ENCODE measurements around the gene REG4. TPM values are rescaled to one million over a fixed set of nuclear protein-coding genes. Genes with fewer than 3 reads are reported as not detected.
"Not testable (repeated sequence)": the region's sequence is repeated elsewhere in the genome, so short reads cannot be mapped to it uniquely, and the experiment has no call there.

The REG4 gene
- polyA plus RNA-seq, 12 donors = 0.30 to 22.2 TPM; not detected in 10

- peak; percentile 74 for DNase-seq
Observed at GRCh38 chr1:119808972-119809550, 2.2 kb downstream of the REG4 start.

DNA sequence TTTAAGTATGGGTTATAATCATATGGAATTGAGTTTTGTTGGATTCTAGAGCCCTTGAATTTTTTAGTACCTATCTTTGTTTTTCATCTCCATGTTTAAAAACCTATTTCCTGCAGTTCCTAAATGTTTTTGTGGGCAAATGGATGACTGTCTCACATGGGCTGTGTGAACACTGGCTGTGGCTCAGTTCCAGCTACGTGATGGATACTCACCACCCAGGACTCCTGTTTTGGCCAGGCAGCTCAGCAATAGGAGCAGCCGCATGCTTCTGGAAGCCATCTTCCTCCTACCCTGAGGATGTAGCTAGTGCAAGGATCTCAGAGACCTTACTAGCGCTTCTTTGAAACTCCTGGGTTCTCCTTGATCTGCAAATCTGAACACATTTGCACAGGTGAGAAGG is 2.8 kb downstream of the REG4 start:
- DNase-seq = no peak

DNA sequence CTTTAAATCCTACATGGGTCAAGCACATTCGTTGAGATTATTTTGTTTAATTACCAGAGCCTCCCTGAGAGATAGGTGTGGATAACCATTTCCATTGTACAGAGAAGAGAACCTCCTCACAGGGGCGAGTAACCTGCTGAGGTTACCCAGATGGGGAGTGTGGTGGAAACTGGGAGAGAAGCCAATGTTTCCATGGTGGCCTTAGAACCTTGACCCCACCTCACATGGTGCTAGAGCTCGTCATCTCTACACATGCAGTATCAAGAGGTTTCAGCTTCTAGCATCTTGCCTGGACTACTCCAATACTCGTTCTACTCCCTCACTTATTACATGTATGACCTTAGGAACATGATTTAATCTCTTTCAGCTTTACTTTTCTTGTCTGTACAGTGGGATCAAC is 4.8 kb downstream of the REG4 start:
- no peak for DNase-seq

- no peak for DNase-seq
Observed at GRCh38 chr1:119805746-119806145, 5.5 kb downstream of the REG4 start.

- DNase-seq = no peak
Observed at GRCh38 chr1:119805247-119805646, 6.0 kb downstream of the REG4 start.

DNA sequence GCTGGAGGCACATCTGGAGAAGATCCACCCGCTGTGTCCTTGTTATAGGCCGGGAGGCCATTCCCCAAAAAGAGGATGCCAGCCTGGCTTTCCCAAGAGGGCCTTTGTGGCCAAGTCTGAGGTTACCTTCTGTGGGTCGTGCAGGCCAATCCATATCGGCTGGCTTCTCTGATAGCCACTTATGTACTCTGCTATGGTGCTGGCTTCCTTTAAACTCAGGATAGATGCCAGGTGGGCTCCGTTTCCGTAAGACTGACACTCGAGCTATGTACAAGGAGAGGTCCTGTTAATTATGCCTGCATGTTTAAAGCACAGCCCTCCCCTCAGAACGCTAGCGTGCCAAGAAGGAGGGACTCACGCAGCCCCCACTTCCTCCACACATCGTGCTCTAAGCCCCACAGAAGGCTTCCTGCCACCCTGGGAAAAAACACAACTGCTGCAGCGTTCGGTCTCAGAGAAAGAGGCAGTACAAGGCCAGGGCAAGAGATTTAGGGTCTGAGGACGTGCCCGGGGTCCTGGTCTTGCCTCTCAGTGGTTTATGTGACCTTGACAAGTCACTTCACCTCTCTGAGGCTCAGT is 11.6 kb downstream of the REG4 start:
- no peak for DNase-seq

GRCh38 chr1:119799003-119799402 is 12.3 kb downstream of the REG4 start:
- DNase-seq = no peak

GRCh38 chr1:119797606-119798005 is 13.7 kb downstream of the REG4 start:
- no peak for DNase-seq

DNA sequence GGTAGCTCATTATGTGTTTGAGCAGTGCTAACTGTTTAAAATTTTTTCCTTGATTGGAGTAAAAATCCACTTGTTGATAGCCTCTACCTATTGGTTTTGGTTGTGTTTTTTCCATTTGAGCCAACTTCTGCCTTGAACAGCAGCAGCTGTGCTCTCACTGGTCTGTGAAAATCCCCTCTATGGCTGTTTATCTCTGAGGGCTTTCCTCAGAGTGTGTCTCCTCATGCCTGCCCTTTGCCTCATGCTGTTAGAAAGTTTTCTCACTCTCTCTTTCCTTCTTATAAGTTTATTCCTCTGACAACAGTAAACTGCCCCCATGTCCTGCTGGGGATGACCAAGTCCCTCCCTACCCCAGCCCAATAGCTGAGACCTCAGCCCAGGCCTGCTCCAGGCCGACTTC is 14.1 kb downstream of the REG4 start:
- DNase-seq = no peak

DNA sequence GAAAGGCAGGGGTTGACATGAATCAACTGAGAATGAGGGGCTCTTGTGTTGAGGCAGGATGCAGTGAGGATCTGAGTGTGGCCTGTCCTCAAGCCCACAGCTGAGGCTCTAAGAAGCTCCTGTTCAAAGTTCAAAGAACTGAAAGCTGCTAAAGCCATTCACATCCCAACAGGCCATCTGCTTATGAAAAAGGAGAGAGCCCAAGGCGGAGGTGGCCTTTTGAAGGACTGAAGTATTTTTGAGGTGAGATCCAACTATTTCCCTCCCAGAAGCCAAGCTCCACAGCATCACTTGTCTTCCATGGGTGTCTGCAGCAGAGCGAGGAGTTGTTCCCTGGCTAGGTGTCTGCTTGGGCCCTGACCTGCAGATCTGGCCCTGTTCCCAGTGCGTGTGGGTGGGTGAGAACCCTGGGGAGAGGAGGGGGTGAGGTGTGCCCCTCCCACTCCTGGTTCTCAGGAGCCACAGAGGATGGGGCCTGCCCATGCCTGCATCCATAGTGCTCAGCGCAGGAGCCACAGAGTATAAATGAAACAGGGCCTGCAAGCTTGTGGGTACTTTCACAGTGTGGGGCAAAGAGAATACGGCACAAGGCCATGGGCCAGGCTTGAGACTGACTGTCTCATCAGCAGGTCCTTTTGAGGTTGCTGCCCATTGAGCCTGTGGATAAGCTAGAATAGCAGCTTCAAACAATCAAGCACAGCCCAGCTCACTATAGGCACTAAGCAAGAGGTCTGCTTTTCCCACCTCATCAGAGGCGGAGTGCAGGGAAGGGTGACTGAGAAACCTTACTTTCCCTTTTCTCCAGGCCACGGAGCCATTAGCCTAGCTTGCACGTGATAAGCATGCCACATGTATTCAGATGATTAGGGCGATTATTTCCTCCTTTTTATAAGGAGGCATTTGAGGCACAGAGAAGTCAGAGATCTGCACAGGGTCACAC is 15.7 kb downstream of the REG4 start:
- no peak for DNase-seq

- peak; percentile 49 for DNase-seq
Observed at GRCh38 chr1:119794876-119795240, 16.4 kb downstream of the REG4 start.

- no peak for DNase-seq
Observed at GRCh38 chr1:119794230-119794875, 16.9 kb downstream of the REG4 start.

DNA sequence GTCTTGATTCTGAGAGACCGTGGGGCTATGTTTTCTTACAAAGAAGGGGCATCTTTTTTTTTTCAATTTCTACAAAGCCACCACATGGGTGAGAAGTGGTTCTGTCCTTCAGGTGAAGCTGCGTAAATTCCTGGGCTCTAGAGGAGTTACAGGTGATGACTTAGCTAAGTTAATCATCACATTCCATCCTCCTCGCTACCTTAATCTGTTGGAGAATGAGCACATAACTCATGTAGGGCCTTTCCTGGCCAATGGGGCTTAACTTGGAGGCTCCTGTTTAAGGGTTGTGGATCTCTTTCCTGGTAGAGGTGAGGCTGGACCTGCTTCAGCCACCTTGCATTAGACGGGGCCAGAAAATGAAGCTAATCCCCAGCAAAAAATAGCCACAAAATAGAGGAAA is 19.9 kb downstream of the REG4 start:
- DNase-seq = no peak

GRCh38 chr1:119790451-119791198 is 20.6 kb downstream of the REG4 start:
- DNase-seq = no peak

DNA sequence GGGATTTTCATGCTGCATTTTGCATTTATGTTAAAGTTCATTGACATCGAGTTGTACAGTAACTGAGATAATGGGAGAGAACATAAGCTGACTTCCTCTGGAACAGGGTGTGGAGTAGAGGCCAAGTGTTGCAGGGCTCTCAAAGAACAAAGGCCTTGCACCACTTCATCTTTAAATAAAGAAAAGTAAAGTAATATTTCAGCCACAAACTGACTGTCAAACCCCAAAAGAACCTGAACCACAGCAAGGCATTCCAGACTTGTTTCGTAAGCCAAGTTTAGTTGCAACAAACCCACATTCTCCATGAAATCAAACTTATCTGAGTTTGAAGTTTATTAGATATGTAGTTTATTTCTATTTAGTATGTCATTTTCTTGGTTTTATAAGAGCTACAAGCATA is 23.5 kb downstream of the REG4 start:
- no peak for DNase-seq

DNA sequence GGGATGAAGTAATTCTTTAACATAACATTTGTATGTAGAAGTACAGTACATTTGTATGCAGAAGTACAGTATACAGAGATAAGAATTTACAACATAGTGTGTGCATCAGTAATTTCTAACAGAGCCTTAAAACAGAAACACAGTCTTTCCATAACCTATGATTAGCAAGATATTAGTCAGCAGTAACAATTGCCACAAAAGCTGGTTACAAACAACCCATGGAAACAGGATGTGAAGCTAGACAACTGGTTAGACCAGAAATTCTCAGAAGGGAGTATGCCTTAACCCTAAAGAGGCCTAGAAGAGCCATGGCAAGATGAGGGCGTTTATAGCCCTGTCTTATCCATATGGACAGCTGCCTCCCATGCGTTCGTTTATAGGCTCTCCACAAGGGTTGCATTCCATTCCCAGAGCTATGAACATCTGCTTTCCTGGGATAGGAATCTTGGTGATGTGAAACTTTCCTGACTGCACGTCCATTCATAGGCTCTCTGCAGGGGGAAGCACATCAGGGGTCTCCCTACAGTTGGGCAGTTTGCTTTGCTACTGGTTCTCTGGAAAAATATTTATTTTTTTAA is 24.7 kb downstream of the REG4 start:
- DNase-seq = not testable (repeated sequence)

DNA sequence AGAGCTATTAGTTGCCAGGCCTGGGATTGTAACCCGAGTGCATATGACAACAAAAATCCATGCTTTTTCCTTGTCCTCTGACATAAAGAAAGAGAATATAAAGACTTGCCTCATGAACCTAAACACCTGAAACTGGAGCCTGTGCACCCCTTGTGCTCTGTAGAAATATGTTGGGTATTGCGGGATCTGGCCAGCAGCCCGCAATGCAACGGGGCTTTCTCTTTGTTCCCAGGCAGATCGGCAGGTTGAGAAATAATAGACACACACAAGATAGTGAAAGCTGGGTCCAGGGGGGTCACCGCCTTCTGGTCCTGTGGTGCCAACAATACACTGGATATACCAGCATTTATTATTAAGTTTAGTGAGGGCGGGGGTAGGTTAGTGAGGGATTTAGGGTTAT is 25.2 kb downstream of the REG4 start:
- DNase-seq = not testable (repeated sequence)

DNA sequence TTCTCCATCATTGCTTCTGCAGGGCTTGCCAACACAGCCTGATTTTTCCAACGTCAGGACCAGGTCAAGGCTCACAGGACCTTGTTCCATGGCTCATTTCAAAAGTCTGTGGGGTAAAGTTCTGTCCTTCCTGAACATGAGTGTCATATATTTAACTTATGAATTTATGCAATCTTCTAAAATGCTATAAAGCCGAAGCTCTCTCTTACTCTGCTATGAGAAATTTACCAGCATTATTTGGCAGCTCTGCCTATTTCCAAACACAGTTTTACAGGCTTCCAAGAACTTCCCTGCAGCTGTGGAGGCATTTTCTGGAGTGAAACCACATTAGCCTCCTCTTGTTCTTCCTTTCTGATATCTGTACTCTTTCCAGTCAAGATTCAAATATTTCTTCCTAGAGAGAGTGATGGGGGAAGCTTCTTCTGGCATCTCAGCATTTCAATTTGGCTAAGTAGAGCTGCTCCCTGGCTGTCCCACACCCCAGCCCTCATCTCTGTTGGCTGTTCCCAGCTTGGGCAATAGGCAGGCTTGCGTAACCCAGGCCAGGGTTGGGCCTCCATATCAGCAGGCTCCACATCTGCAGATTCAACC is 27.0 kb downstream of the REG4 start:
- DNase-seq = peak; percentile 60

DNA sequence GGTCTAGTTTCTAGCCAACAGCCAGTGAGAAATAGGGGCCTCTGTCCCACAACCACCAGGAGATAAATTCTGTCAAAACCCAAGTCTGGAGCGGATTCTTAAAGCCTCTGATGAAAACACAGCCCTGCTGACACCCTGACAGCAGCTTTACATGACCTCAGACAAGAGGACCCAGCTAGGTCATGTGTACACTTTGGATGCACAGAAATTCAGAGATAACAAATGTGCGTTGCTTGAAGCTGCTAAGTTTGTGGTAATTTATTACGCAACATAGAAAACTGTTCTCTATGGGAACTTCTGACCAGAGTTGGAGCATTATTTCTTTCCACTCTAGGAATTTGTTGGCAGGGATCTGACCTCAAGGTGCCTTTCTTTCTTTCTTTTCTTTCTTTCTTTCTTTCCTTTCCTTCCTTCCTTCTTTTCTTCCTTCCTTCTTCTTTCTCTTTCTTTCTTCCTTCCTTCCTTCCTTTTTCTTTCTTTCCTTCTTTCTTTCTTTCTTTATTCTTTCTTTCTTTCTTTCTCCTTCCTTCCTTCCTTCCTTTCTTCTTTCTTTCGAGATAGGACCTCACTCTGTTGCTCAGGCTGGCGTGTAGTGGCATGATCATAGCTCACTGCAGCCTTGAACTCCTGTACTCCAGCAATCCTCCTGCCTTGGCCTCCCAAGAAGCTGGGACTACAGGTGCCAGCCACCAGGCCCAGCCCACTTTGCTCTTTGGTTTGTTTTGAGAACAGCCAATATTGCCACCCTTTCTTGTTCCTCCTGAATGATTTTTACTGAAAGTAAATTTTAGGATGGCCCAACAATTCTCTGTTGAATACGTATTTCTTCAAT is 27.7 kb downstream of the REG4 start:
- DNase-seq = no peak

All from muscle of arm (tissue), 12 donors.